Measurements from ENCODE around the gene PAK5.
A peak's percentile ranks its signal among the peaks of the same experiment; 100 is the strongest.

Gene PAK5

DNA sequence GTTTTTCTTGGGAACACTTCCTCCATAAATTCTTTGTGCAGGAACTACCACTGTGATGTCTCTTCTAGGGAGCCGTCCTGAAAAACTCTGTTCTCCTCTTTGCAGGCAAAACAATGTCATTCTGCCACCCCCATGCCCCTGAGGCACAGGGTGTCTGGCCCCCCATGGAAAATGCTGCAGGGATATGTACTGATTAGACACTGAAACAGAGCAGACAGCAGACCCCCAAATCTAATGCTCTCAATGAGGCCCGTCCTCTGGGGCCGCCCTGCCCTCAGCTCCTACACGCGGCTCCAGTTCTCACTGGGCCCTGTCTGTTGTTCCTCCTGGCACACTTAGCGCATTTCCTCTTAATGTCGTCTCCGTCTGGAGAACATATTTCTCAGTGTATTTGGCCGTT is 227.0 kb downstream of the PAK5 start:
- no peaks in the 10 kb centered on the region for H3K9me2 ChIP-seq (replicated peaks; ENCODE audit: insufficient read depth, low read length)
- H4K20me1 ChIP-seq (ENCODE audit: low read depth, low read length): no peaks in the 10 kb centered on the region
- no peaks in the 10 kb centered on the region for H3K36me3 ChIP-seq (ENCODE audit: low read length)
- no peaks in the 10 kb centered on the region for H3K79me2 ChIP-seq (ENCODE audit: insufficient read depth, low read length)
- no peak overlapping the region for H3K4me2 ChIP-seq (ENCODE audit: low read depth, low read length, poor library complexity, severe bottlenecking)
- no peak overlapping the region for H2AFZ ChIP-seq (ENCODE audit: low read depth, low read length, severe bottlenecking)
- H3K27ac ChIP-seq (ENCODE audit: low read depth, low read length): no peak overlapping the region
- H3F3A ChIP-seq (ENCODE audit: insufficient read depth): no peaks in the 10 kb centered on the region
- H3K9ac ChIP-seq (ENCODE audit: low read length): no peak overlapping the region
- TF ChIP-seq EZH2phosphoT487 (conservative IDR thresholded peaks at IDR 0.05; ENCODE audit: low read length): no peak
- TF ChIP-seq, protein P1, sequence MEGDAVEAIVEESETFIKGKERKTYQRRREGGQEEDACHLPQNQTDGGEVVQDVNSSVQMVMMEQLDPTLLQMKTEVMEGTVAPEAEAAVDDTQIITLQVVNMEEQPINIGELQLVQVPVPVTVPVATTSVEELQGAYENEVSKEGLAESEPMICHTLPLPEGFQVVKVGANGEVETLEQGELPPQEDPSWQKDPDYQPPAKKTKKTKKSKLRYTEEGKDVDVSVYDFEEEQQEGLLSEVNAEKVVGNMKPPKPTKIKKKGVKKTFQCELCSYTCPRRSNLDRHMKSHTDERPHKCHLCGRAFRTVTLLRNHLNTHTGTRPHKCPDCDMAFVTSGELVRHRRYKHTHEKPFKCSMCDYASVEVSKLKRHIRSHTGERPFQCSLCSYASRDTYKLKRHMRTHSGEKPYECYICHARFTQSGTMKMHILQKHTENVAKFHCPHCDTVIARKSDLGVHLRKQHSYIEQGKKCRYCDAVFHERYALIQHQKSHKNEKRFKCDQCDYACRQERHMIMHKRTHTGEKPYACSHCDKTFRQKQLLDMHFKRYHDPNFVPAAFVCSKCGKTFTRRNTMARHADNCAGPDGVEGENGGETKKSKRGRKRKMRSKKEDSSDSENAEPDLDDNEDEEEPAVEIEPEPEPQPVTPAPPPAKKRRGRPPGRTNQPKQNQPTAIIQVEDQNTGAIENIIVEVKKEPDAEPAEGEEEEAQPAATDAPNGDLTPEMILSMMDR (IDR thresholded peaks at IDR 0.05; ENCODE audit: insufficient read depth, low read length, poor library complexity, severe bottlenecking): no peak
- no peak overlapping the region for H3K4me3 ChIP-seq (ENCODE audit: insufficient read depth, low read length, poor library complexity, severe bottlenecking)
- H3K27me3 ChIP-seq (ENCODE audit: low read length): no peaks in the 10 kb centered on the region
- H3K9me3 ChIP-seq (ENCODE audit: insufficient read depth, low read length): no peaks in the 10 kb centered on the region

DNA sequence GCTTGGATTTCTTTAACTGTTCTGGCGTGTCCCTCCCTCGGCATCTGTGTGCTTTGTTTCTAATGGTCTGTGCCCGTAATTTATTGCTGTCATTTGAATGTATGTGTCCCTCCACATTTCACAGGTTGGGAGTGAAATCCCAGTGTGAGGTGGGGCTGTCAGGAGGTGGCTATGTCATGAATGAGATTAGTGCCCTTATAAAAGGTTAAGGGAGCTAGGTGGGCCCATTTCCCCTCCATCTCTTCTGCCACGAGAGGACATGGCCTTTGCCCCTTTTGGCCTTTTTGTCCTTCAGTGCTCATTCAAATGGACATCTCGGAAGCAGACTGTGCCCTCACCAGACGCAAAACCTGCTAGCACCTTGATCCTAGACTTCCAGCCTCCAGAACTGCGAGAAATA is 228.2 kb downstream of the PAK5 start:
- no peaks in the 10 kb centered on the region for H3F3A ChIP-seq (ENCODE audit: insufficient read depth)
- H3K9ac ChIP-seq (ENCODE audit: low read length): no peak overlapping the region
- no peaks in the 10 kb centered on the region for H3K27me3 ChIP-seq (ENCODE audit: low read length)
- H2AFZ ChIP-seq (ENCODE audit: low read depth, low read length, severe bottlenecking): no peak overlapping the region
- TF ChIP-seq, protein P1 (IDR thresholded peaks at IDR 0.05; ENCODE audit: insufficient read depth, low read length, poor library complexity, severe bottlenecking): no peak
- no peak for TF ChIP-seq EZH2phosphoT487 (conservative IDR thresholded peaks at IDR 0.05; ENCODE audit: low read length)
- no peaks in the 10 kb centered on the region for H3K79me2 ChIP-seq (ENCODE audit: insufficient read depth, low read length)
- H3K9me2 ChIP-seq (replicated peaks; ENCODE audit: insufficient read depth, low read length): no peaks in the 10 kb centered on the region
- no peaks in the 10 kb centered on the region for H3K36me3 ChIP-seq (ENCODE audit: low read length)
- no peak overlapping the region for H3K4me2 ChIP-seq (ENCODE audit: low read depth, low read length, poor library complexity, severe bottlenecking)
- H3K4me3 ChIP-seq (ENCODE audit: insufficient read depth, low read length, poor library complexity, severe bottlenecking): no peak overlapping the region
- no peaks in the 10 kb centered on the region for H4K20me1 ChIP-seq (ENCODE audit: low read depth, low read length)
- H3K27ac ChIP-seq (ENCODE audit: low read depth, low read length): no peak overlapping the region
- no peaks in the 10 kb centered on the region for H3K9me3 ChIP-seq (ENCODE audit: insufficient read depth, low read length)

DNA sequence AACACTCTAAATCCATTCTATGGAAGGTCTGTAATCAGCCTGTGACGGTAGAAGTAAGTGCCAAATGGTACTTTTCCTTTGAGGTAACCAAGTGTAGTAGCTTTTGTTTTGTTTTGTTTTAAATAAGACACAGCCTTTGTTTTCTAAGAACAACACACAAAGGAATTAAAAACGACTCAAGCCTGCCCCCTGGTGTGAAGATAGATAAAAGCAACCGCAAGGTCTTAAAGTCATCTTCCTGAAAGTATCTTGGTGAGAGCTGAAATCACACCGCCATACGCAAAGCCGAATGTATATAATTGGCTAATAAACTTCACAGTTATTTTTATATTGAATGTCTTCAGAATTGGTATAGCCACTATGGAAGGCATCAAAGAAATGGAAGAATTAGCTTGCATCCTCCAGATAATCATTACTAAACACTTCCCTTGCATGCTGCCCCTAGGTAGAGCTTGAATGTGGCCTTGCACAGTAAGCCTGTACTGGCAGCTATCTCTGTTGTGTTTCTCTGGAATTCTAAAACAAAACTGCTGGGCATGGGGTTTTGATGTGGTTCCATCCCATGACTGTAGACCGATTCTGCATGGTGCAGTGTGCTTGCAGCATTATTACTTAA is 228.9 kb downstream of the PAK5 start:
- H4K20me1 ChIP-seq (ENCODE audit: low read depth, low read length): no peaks in the 10 kb centered on the region
- no peak overlapping the region for H3K27ac ChIP-seq (ENCODE audit: low read depth, low read length)
- H3K36me3 ChIP-seq (ENCODE audit: low read length): no peaks in the 10 kb centered on the region
- no peak for TF ChIP-seq EZH2phosphoT487 (conservative IDR thresholded peaks at IDR 0.05; ENCODE audit: low read length)
- TF ChIP-seq, protein P1 (IDR thresholded peaks at IDR 0.05; ENCODE audit: insufficient read depth, low read length, poor library complexity, severe bottlenecking): peak; percentile 49
- H3F3A ChIP-seq (ENCODE audit: insufficient read depth): no peaks in the 10 kb centered on the region
- no peak overlapping the region for H3K4me3 ChIP-seq (ENCODE audit: insufficient read depth, low read length, poor library complexity, severe bottlenecking)
- H3K27me3 ChIP-seq (ENCODE audit: low read length): no peaks in the 10 kb centered on the region
- H2AFZ ChIP-seq (ENCODE audit: low read depth, low read length, severe bottlenecking): no peak overlapping the region
- H3K9me3 ChIP-seq (ENCODE audit: insufficient read depth, low read length): no peaks in the 10 kb centered on the region
- no peaks in the 10 kb centered on the region for H3K79me2 ChIP-seq (ENCODE audit: insufficient read depth, low read length)
- no peak overlapping the region for H3K4me2 ChIP-seq (ENCODE audit: low read depth, low read length, poor library complexity, severe bottlenecking)
- H3K9ac ChIP-seq (ENCODE audit: low read length): no peak overlapping the region
- no peaks in the 10 kb centered on the region for H3K9me2 ChIP-seq (replicated peaks; ENCODE audit: insufficient read depth, low read length)

Measured in SU-DHL-6 (cell line).